Endothelial cell of umbilical vein (primary cell): ENCODE data around the gene FGF23.

Source experiments
- EZH2 ChIP-seq: IDR thresholded peaks from 2 replicates; pipeline ENCODE4 v1.6.1; 2012; ENCODE audit warnings: borderline replicate concordance, low read depth, mild to moderate bottlenecking, moderate library complexity, low read length, inconsistent platforms; ENCODE audit not compliant: severe bottlenecking
- FOS ChIP-seq: IDR thresholded peaks from 2 replicates; pipeline ENCODE4 v1.6.1; 2011; ENCODE audit warnings: mild to moderate bottlenecking, low read length, moderate library complexity, borderline replicate concordance; ENCODE audit not compliant: insufficient read depth
- JUN ChIP-seq: IDR thresholded peaks from 2 replicates; pipeline ENCODE4 v1.6.1; 2011; ENCODE audit warnings: borderline replicate concordance, low read depth; ENCODE audit not compliant: insufficient read length, insufficient read depth
- MYC ChIP-seq: IDR thresholded peaks from one replicate; pipeline ENCODE4 v1.6.1; 2011; ENCODE audit warnings: mild to moderate bottlenecking, low read depth, low read length
- POLR2A ChIP-seq: IDR thresholded peaks from 2 replicates; pipeline ENCODE4 v1.6.1; 2012; ENCODE audit warnings: low read depth, mild to moderate bottlenecking, control low read depth, low read length
- POLR2AphosphoS5 ChIP-seq: IDR thresholded peaks from 2 replicates; pipeline ENCODE4 v1.6.1; 2012; ENCODE audit warnings: low read depth, mild to moderate bottlenecking, control low read depth, low read length, moderate library complexity; ENCODE audit not compliant: insufficient read depth
- TF ChIP-seq, protein P1 (sequence below), 2 donors: IDR thresholded peaks; 1 replicate in 1 of 2; 2 replicates in 1 of 2; pipeline ENCODE4 v1.5.1; 2011; ENCODE audit warnings: low read length in 2 of 2, mild to moderate bottlenecking in 2 of 2, moderate library complexity in 2 of 2, control low read depth in 1 of 2, inconsistent platforms in 1 of 2, low read depth in 1 of 2; ENCODE audit not compliant: insufficient read depth in 1 of 2; ENCODE audit errors: extremely low read depth in 1 of 2
- TF ChIP-seq, protein P2 (sequence below): IDR thresholded peaks from 2 replicates; pipeline ENCODE4 v1.6.1; 2011; ENCODE audit not compliant: insufficient read depth, insufficient read length

DNA sequence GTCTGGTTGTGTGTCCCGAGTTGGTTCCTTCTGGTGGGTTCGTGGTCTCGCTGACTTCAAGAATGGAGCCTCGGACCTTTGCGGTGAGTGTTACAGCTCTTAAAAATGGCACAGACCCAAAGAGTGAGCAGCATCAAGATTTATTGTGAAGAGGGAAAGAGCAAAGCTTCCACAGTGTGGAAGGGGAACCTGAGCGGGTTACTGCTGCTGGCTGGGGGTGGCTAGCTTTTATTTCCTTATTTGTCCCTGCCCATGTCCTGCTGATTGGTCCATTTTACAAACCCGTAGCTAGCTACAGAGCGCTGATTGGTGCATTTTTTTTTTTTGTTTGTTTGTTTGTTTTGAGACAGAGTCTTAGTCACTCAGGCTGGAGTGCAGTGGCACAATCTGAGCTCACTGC is 36.8 kb upstream of the FGF23 start:
- TF ChIP-seq, protein P1, sequence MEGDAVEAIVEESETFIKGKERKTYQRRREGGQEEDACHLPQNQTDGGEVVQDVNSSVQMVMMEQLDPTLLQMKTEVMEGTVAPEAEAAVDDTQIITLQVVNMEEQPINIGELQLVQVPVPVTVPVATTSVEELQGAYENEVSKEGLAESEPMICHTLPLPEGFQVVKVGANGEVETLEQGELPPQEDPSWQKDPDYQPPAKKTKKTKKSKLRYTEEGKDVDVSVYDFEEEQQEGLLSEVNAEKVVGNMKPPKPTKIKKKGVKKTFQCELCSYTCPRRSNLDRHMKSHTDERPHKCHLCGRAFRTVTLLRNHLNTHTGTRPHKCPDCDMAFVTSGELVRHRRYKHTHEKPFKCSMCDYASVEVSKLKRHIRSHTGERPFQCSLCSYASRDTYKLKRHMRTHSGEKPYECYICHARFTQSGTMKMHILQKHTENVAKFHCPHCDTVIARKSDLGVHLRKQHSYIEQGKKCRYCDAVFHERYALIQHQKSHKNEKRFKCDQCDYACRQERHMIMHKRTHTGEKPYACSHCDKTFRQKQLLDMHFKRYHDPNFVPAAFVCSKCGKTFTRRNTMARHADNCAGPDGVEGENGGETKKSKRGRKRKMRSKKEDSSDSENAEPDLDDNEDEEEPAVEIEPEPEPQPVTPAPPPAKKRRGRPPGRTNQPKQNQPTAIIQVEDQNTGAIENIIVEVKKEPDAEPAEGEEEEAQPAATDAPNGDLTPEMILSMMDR (IDR thresholded peaks at IDR 0.05; ENCODE audit: extremely low read depth in 1 of 2, insufficient read depth in 1 of 2, low read depth in 1 of 2, low read length in 2 of 2): no peak
- no peak for TF ChIP-seq POLR2A
- no peak for TF ChIP-seq FOS
- TF ChIP-seq, protein P2, sequence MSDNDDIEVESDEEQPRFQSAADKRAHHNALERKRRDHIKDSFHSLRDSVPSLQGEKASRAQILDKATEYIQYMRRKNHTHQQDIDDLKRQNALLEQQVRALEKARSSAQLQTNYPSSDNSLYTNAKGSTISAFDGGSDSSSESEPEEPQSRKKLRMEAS: no peak
- TF ChIP-seq POLR2AphosphoS5: no peak
- no peak for TF ChIP-seq MYC
- no peak for TF ChIP-seq EZH2
- TF ChIP-seq JUN: no peak
